Heart right ventricle (tissue), 16 donors: ENCODE results near the gene CCDC51. TPM values are rescaled to one million over a fixed set of nuclear protein-coding genes. Genes with fewer than 3 reads are reported as not detected.

Experiments
- ATAC-seq, 8 donors: fragments of 200-7000 bp; cut with Tn5 transposase; one replicate each; pipeline ENCODE4 v1.9.1; 2020; ENCODE audit warnings: mild to moderate bottlenecking in 8 of 8, moderate library complexity in 8 of 8, moderate number of reproducible peaks in 1 of 8
- DNase-seq, 2 donors: peaks; one replicate each; pipeline ENCODE4 v3.0.0-alpha.2; 2020
- H3K27ac ChIP-seq, 10 donors: fragments of 200-600 bp; sonication (generic) in 2 of 10; one replicate each; pipeline versions ENCODE4 v1.5.0 to v1.8.0; 2020 to 2022; ENCODE audit warnings: mild to moderate bottlenecking in 3 of 10
- H3K27me3 ChIP-seq, 7 donors: fragments of 200-600 bp; one replicate each; pipeline ENCODE4 v1.8.0; 2021 to 2022; ENCODE audit warnings: mild to moderate bottlenecking in 2 of 7
- H3K36me3 ChIP-seq, 9 donors: fragments of 200-600 bp; sonication (generic) in 1 of 9; one replicate each; pipeline versions ENCODE4 v1.5.0 to v1.8.0; 2020 to 2022; ENCODE audit warnings: mild to moderate bottlenecking in 2 of 9
- H3K4me1 ChIP-seq, 9 donors: fragments of 200-600 bp; sonication (generic) in 1 of 9; one replicate each; pipeline versions ENCODE4 v1.5.0 to v1.8.0; 2020 to 2022; ENCODE audit warnings: mild to moderate bottlenecking in 4 of 9
- H3K4me3 ChIP-seq, 10 donors: fragments of 200-600 bp; sonication (generic) in 2 of 10; one replicate each; pipeline versions ENCODE4 v1.5.0 to v1.8.0; 2020 to 2022; ENCODE audit warnings: mild to moderate bottlenecking in 7 of 10, moderate library complexity in 2 of 10
- H3K9me3 ChIP-seq, 11 donors: fragments of 200-600 bp in 10 of 11; sonication (generic) in 2 of 11; one replicate each; pipeline versions ENCODE4 v1.5.0 to v1.8.0; 2013 to 2022; ENCODE audit warnings: mild to moderate bottlenecking in 2 of 11, control low read depth in 1 of 11, moderate library complexity in 1 of 11
- WGBS, 2 donors: extraction: QIAGEN DNeasy Blood & Tissue Kit; methylation state at CpG; one replicate each; pipeline ENCODE4 v1.1.7; 2013; ENCODE audit warnings: inconsistent platforms in 1 of 2; 5-methylcytosine and 5-hydroxymethylcytosine counted together
- intact Hi-C, 10 donors: fragments of 100-400 bp; cut with DNase I; formaldehyde crosslinking; loops; one replicate each; pipeline versions ENCODE4 v1.11.1 to v1.14.2; 2022
- polyA plus RNA-seq, 2 donors: library from polyadenylated mRNA; stranded (reverse); fragments of 200-250 nt; gene quantifications; one replicate each; pipeline ENCODE4 v1.2.3, GENCODE V29; 2013
- total RNA-seq, 10 donors: library from RNA; stranded (reverse); fragmentation: NEBNext Ultra II Directional in 3 of 10; extraction: Animal tissue kit (Norgen Biotek cat#: 25700) in 3 of 10; gene quantifications; one replicate each; pipeline versions ENCODE4 v1.2.1 to v1.2.4, GENCODE V29; 2021 to 2023
- TF ChIP-seq, protein P1 (sequence below), 9 donors: fragments of 200-600 bp; sonication (generic) in 2 of 9; IDR thresholded peaks; one replicate each; pipeline versions ENCODE4 v1.5.0 to v1.8.0; 2021 to 2022; ENCODE audit warnings: antibody characterized with exemption in 9 of 9, mild to moderate bottlenecking in 5 of 9, moderate library complexity in 1 of 9
- donor health status: Arrhythmogenic right ventricular cardiomyopathy.
- donor health status: ischemic (EF 13 %, LVEDD 7.1; RV severe dilation, severe dysfunction).
- donor health status: healthy with polysubstance abuse.
- donor health status: DM: no; HTN: yes; CAD: no.
- donor health status: DM: no; HTN: no; CAD: no.
- donor health status: ischemic (EF 25% LVEDD 6.9; RV normal size, moderate dysfunction).
- donor health status: ischemic (EF 25% LVEDD 5.7; RV mildly dilated, moderate dysfunction).
- donor health status: healthy.
- donor health status: DM: yes; HTN: yes; CAD: no.
- donor health status: Ischemic cardiomyopathy.
- donor health status: ischemic (EF 35%, LVEDD 5.7; RV mildly dilated, moderate dysfunction).
- donor health status: nonischemic (EF 11% LVEDD 7.7; RV severe dilation, severe dysfunction).
- donor health status: DM: yes; HTN: yes; CAD: no.
- donor health status: PGD.
- donor health status: ischemic (EF 29% LVEDD 5.4; RV normal size, mild dysfunction).
- donor health status: nonischemic (EF 23%, LVEDD 6.1; RV moderate dilation, normal function).

The CCDC51 gene
- total and polyA plus RNA-seq, 12 donors: 4.7 to 14.3 (median 11.5) TPM

- DNase-seq (peak in 1 of 2 donors; percentile 2), ATAC-seq (no peak)
- no peaks in the 10 kb centered on the region for H3K9me3 ChIP-seq
- no peak overlapping the region for H3K27ac ChIP-seq
- 86 to 87% methylated on average over 18 of the region's 18 CpGs for WGBS, 2 donors
- H3K4me1 ChIP-seq: peaks cover 0 to 9% (median 0%) of the 10 kb centered on the region in 9 donors
- no peak overlapping the region for H3K4me3 ChIP-seq
- TF ChIP-seq, protein P1, sequence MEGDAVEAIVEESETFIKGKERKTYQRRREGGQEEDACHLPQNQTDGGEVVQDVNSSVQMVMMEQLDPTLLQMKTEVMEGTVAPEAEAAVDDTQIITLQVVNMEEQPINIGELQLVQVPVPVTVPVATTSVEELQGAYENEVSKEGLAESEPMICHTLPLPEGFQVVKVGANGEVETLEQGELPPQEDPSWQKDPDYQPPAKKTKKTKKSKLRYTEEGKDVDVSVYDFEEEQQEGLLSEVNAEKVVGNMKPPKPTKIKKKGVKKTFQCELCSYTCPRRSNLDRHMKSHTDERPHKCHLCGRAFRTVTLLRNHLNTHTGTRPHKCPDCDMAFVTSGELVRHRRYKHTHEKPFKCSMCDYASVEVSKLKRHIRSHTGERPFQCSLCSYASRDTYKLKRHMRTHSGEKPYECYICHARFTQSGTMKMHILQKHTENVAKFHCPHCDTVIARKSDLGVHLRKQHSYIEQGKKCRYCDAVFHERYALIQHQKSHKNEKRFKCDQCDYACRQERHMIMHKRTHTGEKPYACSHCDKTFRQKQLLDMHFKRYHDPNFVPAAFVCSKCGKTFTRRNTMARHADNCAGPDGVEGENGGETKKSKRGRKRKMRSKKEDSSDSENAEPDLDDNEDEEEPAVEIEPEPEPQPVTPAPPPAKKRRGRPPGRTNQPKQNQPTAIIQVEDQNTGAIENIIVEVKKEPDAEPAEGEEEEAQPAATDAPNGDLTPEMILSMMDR (IDR thresholded peaks at IDR 0.05): no peak
- intact Hi-C loops: loop anchor here in 2 of 10 donors (10.0 kb wide), 1 partner anchor 132 kb away; no protein-coding TSS in a partner anchor
- peaks cover 0 to 86% (median 19%) of the 10 kb centered on the region in 9 donors for H3K36me3 ChIP-seq
- no peaks in the 10 kb centered on the region for H3K27me3 ChIP-seq
These were observed 33.2 kb downstream of the CCDC51 start for GRCh38 chr3:48406443-48407431.

GRCh38 chr3:48405971-48406370, 33.9 kb downstream of the CCDC51 start:
- Histone ChIP-seq H3K27ac (no peak overlapping the region), H3K27me3 (no peaks in the 10 kb centered on the region), H3K9me3 (no peaks in the 10 kb centered on the region), H3K36me3 (peaks cover 0 to 78% (median 11%) of the 10 kb centered on the region in 9 donors), H3K4me1 (peaks cover 0 to 11% (median 0%) of the 10 kb centered on the region in 9 donors), H3K4me3 (no peak overlapping the region)
- 76 to 78% methylated on average over 1 of the region's 1 CpG for WGBS, 2 donors
- TF ChIP-seq, protein P1 (IDR thresholded peaks at IDR 0.05): no peak
- DNase-seq (no peak), ATAC-seq (no peak)
- intact Hi-C loops: loop anchor here in 2 of 10 donors (10.0 kb wide), 1 partner anchor 131 kb away; no protein-coding TSS in a partner anchor

- Histone ChIP-seq H3K36me3 (peaks cover 0 to 73% (median 8%) of the 10 kb centered on the region in 9 donors), H3K27me3 (no peaks in the 10 kb centered on the region), H3K4me1 (peaks cover 0 to 11% (median 0%) of the 10 kb centered on the region in 9 donors), H3K27ac (no peak overlapping the region), H3K4me3 (no peak overlapping the region), H3K9me3 (no peaks in the 10 kb centered on the region)
- intact Hi-C loops: loop anchor here in 2 of 10 donors (10.0 kb wide), 1 partner anchor 131 kb away; no protein-coding TSS in a partner anchor
- DNase-seq (no peak), ATAC-seq (no peak)
- TF ChIP-seq, protein P1 (IDR thresholded peaks at IDR 0.05): no peak
- WGBS, 2 donors: 83 to 84% methylated on average over 13 of the region's 13 CpGs
These were observed 34.5 kb downstream of the CCDC51 start for GRCh38 chr3:48405343-48405881.
